Left cardiac atrium (tissue), 4 donors: ENCODE measurements around the gene CD36. TPM values are rescaled to one million over a fixed set of nuclear protein-coding genes. Genes with fewer than 3 reads are reported as not detected.
A peak's percentile ranks its signal among the peaks of the same experiment; 100 is the strongest.
"Not testable (repeated sequence)": the region's sequence is repeated elsewhere in the genome, so short reads cannot be mapped to it uniquely, and the experiment has no call there.

Experiments
- ATAC-seq, 2 donors: fragments of 200-7000 bp; cut with Tn5 transposase; one replicate each; pipeline ENCODE4 v1.9.1; 2020; ENCODE audit warnings: mild to moderate bottlenecking in 2 of 2, moderate library complexity in 2 of 2
- DNase-seq: peaks from one replicate; pipeline ENCODE4 v3.0.0-alpha.2; 2020
- intact Hi-C, 2 donors: fragments of 100-400 bp; cut with DNase I; formaldehyde crosslinking; loops; one replicate each; pipeline versions ENCODE4 v1.14.1 to v1.15.1; 2022 to 2023
- total RNA-seq, 2 donors: library from RNA; stranded (reverse); fragmentation: NEBNext Ultra II Directional; extraction: Animal tissue kit (Norgen Biotek cat#: 25700); gene quantifications; one replicate each; pipeline ENCODE4 v1.2.1, GENCODE V29; 2021
- donor health status: DM: no; HTN: yes; CAD: no.
- donor health status: DM: no; HTN: yes; CAD: no; lungs with severe emphysema.
- donor health status: DM: yes; HTN: yes; CAD: no.
- donor health status: Dilated cardiomyopathy.

CD36 gene
- total RNA-seq, 2 donors from 2014 or later: 760 to 831 TPM

DNA sequence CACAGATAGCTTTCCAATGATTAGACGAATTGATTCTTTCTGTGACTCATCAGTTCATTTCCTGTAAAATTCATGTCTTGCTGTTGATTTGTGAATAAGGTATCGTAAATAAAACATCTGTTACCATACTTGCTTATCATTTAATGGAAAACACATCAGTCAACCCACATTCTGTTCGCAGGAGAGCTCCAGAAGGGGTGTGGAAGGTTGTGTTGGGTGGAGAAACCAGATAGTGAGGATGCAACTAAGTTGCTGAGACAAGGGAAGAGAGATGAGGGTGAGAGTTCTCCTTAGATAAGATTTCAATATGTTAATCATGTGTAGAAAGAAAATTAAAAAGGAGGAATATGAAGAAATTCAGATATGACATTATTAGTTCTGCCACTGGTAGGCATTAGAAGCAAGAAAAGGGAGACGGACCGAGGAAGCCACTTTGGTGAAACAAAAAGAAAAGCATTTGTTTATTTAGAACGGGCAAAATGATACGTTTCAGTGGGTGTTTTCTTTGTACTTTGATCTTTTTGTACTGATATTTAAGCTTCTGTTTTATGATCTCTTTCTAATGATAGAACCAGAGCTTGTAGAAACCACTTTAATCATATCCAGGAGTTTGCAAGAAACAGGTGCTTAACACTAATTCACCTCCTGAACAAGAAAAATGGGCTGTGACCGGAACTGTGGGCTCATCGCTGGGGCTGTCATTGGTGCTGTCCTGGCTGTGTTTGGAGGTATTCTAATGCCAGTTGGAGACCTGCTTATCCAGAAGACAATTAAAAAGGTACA, 7.8 kb downstream of the CD36 start:
- intact Hi-C loops: no loop called here
- ATAC-seq (no peak), DNase-seq (no peak)

DNA sequence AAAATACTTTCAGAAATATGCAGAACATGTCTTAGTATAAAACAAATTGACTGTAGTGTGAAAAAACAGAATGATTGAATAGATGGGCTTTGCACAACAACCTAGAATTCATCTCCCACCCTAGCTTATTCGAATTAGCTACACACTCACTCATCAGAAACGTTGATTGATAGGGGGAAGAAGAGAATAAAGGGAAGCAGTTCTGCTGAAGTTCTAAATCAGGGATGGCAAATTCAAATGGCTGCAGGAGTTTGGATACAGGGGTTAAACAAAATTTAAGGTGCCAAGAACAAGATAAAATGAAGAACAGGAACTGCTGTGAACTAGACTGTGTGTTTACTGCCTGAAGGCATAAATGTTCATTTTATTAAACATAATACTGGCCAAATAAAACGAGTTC, 9.0 kb downstream of the CD36 start:
- DNase-seq (no peak), ATAC-seq (no peak)
- intact Hi-C loops: no loop called here

DNA sequence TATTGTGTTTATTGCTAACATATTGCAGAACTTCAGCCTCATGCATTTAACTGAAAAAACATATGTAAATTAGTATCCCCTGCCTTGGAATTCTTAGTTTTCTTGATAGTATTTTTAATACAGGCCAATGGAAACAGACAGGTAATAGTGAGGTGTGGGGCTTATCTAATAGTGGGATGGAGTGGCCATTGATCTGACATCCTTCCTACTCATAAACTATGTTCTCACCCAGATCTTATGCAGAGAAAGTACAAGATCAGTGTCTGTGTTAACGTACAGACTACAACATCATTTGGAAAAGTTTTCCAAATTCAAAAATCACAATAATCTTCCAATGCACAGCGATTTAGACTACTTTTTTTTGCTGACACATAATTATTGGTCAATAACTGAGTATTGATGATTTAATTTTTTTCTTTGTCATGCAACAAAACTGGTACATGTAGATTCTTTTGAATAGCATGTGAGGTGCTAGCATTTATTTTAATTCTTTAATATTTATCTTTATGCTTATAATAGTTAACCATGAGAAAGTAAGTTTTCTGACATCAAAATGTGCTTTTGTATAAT, 9.7 kb downstream of the CD36 start:
- no peak for DNase-seq
- intact Hi-C loops: no loop called here
- no peak for ATAC-seq

- intact Hi-C loops: no loop called here
- no peak for ATAC-seq
Observed at GRCh38 chr7:80649011-80649410, 10.6 kb downstream of the CD36 start.

DNA sequence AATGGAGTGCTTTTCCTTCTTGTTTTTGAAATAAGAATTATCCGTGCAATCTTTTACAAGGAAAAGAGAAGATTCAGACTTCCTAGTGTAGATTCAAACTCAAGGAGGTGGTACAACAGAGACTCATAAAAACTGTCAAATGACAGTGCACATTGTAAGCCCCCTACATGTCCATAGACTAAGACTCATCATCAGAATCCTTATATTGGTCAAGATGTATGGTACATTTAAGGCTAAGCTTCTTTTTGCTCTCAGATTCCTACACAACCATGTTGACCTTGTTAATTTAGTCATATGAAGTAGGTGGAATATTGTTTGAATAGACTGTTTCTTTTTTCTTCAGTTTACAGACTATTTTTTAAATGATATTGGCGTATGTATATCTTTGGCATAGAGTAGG, 11.6 kb downstream of the CD36 start:
- intact Hi-C loops: loop anchor here in 1 of 2 donors (10.0 kb wide), 1 partner anchor 215 kb away; no protein-coding TSS in a partner anchor
- DNase-seq (no peak), ATAC-seq (no peak)

More at GRCh38 chr7:80649011-80649410, 10.6 kb downstream of the CD36 start:
- no peak for DNase-seq

DNA sequence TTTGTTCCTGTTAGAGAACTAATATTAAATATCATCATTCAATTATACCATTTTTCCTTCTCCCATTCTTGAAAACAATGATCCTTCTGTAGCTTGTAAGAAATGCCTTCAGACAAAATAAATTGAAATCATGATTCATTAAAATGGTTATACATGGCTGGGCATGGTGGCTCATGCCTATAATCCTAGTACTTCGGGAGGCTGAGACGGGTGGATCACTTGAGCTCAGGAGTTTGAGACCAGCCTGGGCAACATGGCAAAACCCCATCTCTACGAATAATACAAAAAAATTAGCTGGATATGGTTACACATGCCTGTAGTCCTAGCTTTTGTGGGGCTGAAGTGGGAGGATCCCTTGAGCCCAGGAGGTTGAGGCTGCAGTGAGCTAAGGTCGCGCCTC, 13.0 kb downstream of the CD36 start:
- intact Hi-C loops: loop anchor here in 1 of 2 donors (10.0 kb wide), 1 partner anchor 217 kb away; no protein-coding TSS in a partner anchor
- DNase-seq (no peak), ATAC-seq (no peak)

- DNase-seq: no peak
- intact Hi-C loops: loop anchor here in 1 of 2 donors (10.0 kb wide), 1 partner anchor 218 kb away; no protein-coding TSS in a partner anchor
- no peak for ATAC-seq
Observed at GRCh38 chr7:80653244-80653643, 14.8 kb downstream of the CD36 start.

DNA sequence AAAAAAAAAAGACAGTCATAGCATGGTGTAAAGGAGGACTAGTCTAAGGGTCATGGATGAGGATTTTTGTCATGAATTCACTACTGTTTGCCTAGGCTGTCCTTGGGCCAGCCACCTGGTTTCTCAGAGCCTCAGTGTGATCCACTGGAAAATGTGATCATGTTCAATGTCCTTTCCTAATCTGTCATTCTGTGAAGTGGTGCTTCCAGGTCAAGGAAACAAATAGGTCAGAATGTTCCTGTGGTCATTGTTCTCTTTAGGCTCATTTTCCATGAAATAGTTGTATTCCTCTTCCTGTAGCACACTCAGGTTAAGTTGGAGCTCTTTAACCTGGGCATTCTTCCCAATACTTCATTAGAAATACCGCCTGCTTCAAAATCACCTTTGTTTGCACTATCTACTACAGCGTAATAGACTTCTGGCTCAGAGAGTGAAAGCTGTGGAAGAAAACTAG, 16.5 kb downstream of the CD36 start:
- intact Hi-C loops: loop anchor here (5.0 to 10.0 kb wide), 2 partner anchors 220 to 228 kb away; no protein-coding TSS in a partner anchor
- peak; percentile 24 to 77 for ATAC-seq
- DNase-seq: no peak

DNA sequence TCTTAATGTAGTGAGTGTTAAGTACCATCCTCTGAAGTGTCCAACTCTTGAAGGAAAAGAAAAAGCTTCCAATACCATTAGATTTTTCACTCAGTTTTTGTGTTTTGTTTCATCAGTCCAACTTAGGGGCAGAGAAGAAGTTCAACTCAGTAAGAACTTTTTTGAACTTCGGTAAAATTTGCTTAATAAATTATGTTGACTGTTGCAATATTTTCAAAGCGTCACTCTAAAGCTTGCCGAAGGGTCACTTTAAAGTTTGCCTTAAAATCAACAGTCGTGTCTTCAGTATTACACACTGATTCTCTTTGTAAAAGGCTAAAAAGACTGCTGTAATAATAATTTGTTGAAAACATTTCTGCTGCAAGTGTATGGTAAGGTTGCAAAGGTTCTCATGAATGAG, 17.6 kb downstream of the CD36 start:
- DNase-seq (no peak), ATAC-seq (no peak)
- intact Hi-C loops: loop anchor here (5.0 to 10.0 kb wide), 2 partner anchors 221 to 229 kb away; no protein-coding TSS in a partner anchor

DNA sequence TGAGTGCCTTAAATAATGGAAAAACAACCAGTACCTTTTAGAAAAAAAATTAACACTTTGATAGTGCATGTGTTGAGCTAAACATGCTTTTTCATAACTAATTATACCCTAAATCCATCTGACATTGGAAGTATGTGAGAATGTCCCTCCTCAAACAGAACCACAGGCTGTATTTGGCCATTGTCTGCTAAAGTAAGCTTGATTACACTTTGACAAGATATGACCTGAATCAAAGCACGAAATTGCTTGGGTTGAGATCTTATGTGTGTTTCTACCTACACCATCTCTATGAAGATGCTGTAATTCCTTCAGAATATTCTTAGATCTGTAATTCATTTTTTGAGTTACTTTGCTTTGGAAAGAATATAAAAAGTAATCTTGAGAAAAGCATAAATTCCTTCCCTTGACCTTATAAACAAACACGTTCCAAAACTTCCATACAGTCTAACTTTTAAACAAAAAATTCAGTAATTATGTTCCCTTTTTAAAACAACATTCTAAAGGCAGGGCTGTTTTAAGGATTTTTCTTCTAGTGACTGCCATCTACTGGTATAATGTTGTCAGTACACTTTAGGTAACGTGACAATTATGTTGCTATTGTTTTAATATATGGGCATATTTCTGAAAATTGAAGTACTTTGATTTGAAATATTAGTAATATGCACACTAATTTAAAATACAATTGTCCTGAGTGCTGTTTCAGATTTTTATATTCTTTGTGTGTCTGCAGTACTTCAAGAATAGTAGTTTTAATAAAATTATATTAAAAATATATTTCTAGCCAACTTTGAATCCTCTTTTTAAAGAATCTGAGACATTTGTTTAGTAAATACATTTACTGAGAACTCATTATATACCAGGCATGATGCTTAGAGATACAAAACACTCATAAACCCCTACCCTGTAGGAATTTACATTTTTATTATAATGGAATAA, 20.9 kb downstream of the CD36 start:
- DNase-seq (no peak), ATAC-seq (peak; percentile 33 to 35)
- intact Hi-C loops: loop anchor here (5.0 to 10.0 kb wide), 2 partner anchors 225 to 232 kb away; no protein-coding TSS in a partner anchor

GRCh38 chr7:80660939-80661338, 22.5 kb downstream of the CD36 start:
- DNase-seq: no peak
- ATAC-seq: no peak
- intact Hi-C loops: no loop called here

DNA sequence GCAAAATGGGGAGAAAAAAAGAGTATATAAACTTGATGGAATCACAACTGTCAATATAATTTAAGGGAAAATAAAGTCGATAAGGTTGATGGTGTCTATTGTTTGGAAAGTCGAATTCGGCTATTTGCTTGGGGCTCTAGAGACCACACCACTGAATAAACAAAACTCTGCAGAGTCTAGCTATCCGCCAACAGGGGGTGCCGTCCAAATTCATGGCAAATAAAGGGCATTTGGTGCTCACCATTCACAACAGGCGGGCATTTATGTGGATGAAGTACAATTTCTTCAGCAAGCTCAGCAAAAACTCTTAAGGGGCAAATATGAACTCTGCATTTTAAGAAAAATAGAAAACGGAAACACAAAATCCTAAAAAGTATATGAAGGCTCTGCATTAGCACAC, 23.3 kb downstream of the CD36 start:
- intact Hi-C loops: no loop called here
- ATAC-seq (no peak), DNase-seq (no peak)

- no peak for DNase-seq
- intact Hi-C loops: no loop called here
- no peak for ATAC-seq
Observed at GRCh38 chr7:80662252-80662651, 23.8 kb downstream of the CD36 start.

GRCh38 chr7:80665526-80665925, 27.1 kb downstream of the CD36 start:
- ATAC-seq (no peak), DNase-seq (no peak)
- intact Hi-C loops: no loop called here

DNA sequence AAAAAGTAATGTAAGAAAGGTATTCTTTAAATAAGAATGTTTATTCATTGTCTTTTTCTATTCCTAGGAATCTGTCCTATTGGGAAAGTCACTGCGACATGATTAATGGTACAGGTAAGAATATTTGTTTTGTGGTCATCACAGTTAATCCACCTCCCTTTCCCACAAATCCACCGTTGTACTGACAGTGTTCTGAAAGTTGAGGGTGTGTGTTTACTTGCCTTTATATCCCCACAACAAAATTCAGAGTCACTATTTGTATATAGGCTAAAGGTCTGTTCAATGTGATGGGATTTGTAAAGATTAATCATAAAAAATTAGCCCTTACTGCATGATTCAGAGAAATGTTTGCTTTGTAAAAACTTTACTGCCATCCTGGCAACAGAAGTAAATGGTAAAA, 27.9 kb downstream of the CD36 start:
- DNase-seq: no peak
- intact Hi-C loops: no loop called here
- ATAC-seq: no peak

- DNase-seq, intact Hi-C loops, ATAC-seq: not testable (repeated sequence)
Observed at GRCh38 chr7:80669367-80669766, 30.9 kb downstream of the CD36 start.

GRCh38 chr7:80671744-80672143, 33.3 kb downstream of the CD36 start:
- intact Hi-C loops: no loop called here
- no peak for DNase-seq
- no peak for ATAC-seq

DNA sequence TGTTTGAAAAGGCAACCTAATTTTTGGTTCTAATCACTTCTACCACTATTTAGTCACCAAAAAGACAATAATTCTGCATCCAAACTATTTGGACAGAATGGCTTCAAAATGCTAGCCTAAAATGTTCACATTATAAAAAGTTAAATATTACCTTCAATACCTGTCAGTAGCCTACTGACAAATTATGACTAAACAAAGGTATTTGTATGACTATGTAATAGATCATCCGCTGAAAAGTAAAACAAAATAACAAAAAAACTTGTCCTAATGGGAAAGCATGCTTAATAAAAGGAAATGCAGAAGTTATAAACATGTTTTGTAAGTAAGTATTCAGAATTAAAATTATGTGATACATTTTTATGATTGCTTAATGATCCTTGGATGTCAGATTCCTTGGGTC, 36.6 kb downstream of the CD36 start:
- no peak for ATAC-seq
- intact Hi-C loops: loop anchor here in 1 of 2 donors (5.0 kb wide), 1 partner anchor 248 kb away; no protein-coding TSS in a partner anchor
- DNase-seq: no peak

- DNase-seq (no peak), ATAC-seq (no peak)
- intact Hi-C loops: loop anchor here in 1 of 2 donors (5.0 kb wide), 1 partner anchor 249 kb away; no protein-coding TSS in a partner anchor
Observed at GRCh38 chr7:80676404-80676803, 38.0 kb downstream of the CD36 start.
